ENCODE data around the gene ZSWIM1. TPM values are rescaled to one million over a fixed set of nuclear protein-coding genes. Genes with fewer than 3 reads are reported as not detected.

Gene ZSWIM1
- total RNA-seq, 1 experiment from 2014 or later, result 13.4 TPM

DNA sequence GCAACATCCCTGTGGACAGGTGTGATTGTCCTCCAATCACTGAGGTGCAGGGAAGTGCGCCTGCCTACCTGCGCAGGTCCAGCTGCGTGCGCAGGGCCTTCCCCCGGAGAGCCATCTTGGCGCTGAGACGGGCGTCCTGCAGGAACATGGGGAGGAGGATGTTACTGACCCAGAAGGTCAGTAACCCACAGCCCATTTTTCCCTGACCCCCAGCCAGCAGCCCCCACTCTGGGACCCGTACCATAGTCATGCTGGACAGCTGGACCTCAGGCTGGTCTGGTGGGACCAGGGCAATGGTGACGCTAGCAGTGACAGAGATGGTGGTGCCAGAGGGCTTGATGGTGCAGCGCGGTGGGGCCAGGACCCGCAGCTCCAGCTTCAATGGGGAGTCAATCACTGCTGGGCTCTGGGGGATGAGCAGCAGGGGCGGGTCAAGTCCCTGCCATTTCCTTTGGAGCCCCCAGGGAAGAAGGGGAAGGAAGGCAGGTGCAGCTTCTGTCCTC, 21.2 kb downstream of the ZSWIM1 start:
- Histone ChIP-seq H3K36me3 (ENCODE audit: control insufficient read depth, insufficient read depth, low read length) (no peaks in the 10 kb centered on the region), H3K27ac (ENCODE audit: low read length) (no peak overlapping the region), H3K27me3 (ENCODE audit: control insufficient read depth, insufficient read depth, low read length) (no peaks in the 10 kb centered on the region), H3K9me3 (ENCODE audit: control insufficient read depth, insufficient read depth, low read depth, low read length) (no peaks in the 10 kb centered on the region), H3K4me1 (ENCODE audit: control insufficient read depth, insufficient read depth, low read length) (no peaks in the 10 kb centered on the region), H3K4me3 (ENCODE audit: low read depth in 2 of 2, low read length in 2 of 2) (no peak overlapping the region)
- no TSS peak for BruUV-seq (replicated peaks)
- no peak for DNase-seq (ENCODE audit: low read depth, low spot score)
- POLR2A ChIA-PET, result no interaction called here
- TF ChIP-seq REST (IDR thresholded peaks at IDR 0.05; ENCODE audit: insufficient read depth in 1 of 2, low read depth in 2 of 2, low read length in 1 of 2) (no peak), SIN3A (IDR thresholded peaks at IDR 0.05; ENCODE audit: borderline replicate concordance, insufficient read depth, low read depth, low read length) (no peak), TCF7L2 (IDR thresholded peaks at IDR 0.05; ENCODE audit: low read depth, low read length) (no peak), CTCF (IDR thresholded peaks at IDR 0.05) (no peak), POLR2AphosphoS5 (IDR thresholded peaks at IDR 0.05; ENCODE audit: low read depth, low read length) (no peak)
- CTCF ChIA-PET, result interaction anchor here (0.6 to 0.7 kb wide), 2 partner anchors 36 to 67 kb away, joined by 4 to 5 read pairs; no protein-coding TSS in a partner anchor
- intact Hi-C loops (cut with micrococcal nuclease; ENCODE audit: unreplicated experiment), result no loop called here
- ATAC-seq, result no peak
- in situ Hi-C loops (cut with HindIII; ENCODE audit: low pct_unique_long_range_greater_than_20kb, low sequenced_read_pairs), result no loop called here

DNA sequence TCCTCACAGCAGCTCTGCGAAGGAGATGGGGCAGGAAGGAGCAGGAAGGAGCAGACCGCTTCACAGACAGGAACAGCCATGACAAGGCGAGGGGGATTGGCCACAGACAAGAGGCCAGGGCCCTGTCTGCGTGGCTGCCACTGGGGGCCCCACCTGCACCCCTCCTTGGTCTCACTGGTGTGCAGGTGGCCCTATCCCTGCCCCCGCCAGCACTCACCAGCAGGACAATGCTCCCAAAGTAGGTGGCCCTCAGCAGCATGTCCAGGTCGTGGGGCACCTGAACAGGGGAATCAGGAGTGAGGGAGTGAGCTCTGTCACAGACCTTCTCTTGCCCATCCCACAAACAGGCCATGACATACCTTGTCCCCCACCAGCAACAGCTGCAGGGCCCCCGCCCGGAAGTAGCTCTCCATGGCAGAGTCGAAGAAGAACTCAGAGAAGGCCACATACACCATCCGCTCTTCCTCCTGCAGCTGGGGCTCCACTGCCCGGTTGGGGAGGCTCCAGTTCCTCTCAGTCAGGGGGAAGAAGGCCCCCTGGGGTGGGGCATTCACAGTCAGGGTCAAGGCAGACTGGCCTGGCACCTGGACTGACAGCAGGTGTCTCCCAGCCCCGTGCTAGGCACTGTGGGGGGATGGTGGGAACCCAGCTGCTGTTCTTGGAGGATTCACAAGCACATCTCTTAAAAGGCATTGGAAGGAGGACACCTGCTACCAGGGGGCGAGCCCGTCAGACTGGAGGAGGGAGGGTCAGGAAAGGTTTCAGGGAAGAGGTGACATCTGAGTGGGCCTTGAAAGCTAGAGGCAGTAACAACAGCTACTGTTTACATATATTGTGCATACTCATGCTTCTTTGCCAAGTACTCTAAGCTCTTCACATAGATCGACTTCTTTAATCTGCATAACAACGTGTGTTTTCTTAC, 23.8 kb downstream of the ZSWIM1 start:
- POLR2A ChIA-PET, result interaction anchor here (0.5 to 1.1 kb wide), 2 partner anchors 20 to 30 kb away, joined by 6 to 14 read pairs; no protein-coding TSS in a partner anchor
- BruUV-seq (replicated peaks), result no TSS peak
- in situ Hi-C loops (cut with HindIII; ENCODE audit: low pct_unique_long_range_greater_than_20kb, low sequenced_read_pairs), result no loop called here
- CTCF ChIA-PET, result interaction anchor here (0.5 to 1.5 kb wide), 2 partner anchors 12 to 53 kb away, joined by 3 to 4 read pairs; no protein-coding TSS in a partner anchor
- Histone ChIP-seq H3K9me3 (ENCODE audit: control insufficient read depth, insufficient read depth, low read depth, low read length) (no peaks in the 10 kb centered on the region), H3K4me3 (ENCODE audit: low read depth in 2 of 2, low read length in 2 of 2) (no peak overlapping the region), H3K4me1 (ENCODE audit: control insufficient read depth, insufficient read depth, low read length) (peaks cover 4% of the 10 kb centered on the region), H3K36me3 (ENCODE audit: control insufficient read depth, insufficient read depth, low read length) (no peaks in the 10 kb centered on the region), H3K27me3 (ENCODE audit: control insufficient read depth, insufficient read depth, low read length) (no peaks in the 10 kb centered on the region), H3K27ac (ENCODE audit: low read length) (no peak overlapping the region)
- no peak for DNase-seq (ENCODE audit: low read depth, low spot score)
- ATAC-seq, result no peak
- TF ChIP-seq SIN3A (IDR thresholded peaks at IDR 0.05; ENCODE audit: borderline replicate concordance, insufficient read depth, low read depth, low read length) (no peak), CTCF (IDR thresholded peaks at IDR 0.05) (no peak), REST (IDR thresholded peaks at IDR 0.05; ENCODE audit: insufficient read depth in 1 of 2, low read depth in 2 of 2, low read length in 1 of 2) (no peak), TCF7L2 (IDR thresholded peaks at IDR 0.05; ENCODE audit: low read depth, low read length) (no peak), POLR2AphosphoS5 (IDR thresholded peaks at IDR 0.05; ENCODE audit: low read depth, low read length) (no peak)
- intact Hi-C loops (cut with micrococcal nuclease; ENCODE audit: unreplicated experiment), result no loop called here

Measured in Panc1 (cell line).